HG02852 (cell line): ENCODE data around the gene TMEM123.

Experiments
- ATAC-seq: cut with Tn5 transposase; IDR thresholded peaks from one replicate; pipeline ENCODE4 v1.9.1; 2021; ENCODE audit warnings: mild to moderate bottlenecking, moderate library complexity; ENCODE audit not compliant: unreplicated experiment

TMEM123 gene

GRCh38 chr11:102428696-102429095, 23.9 kb downstream of the TMEM123 start:
- no peak for ATAC-seq

GRCh38 chr11:102427068-102427467, 25.5 kb downstream of the TMEM123 start:
- no peak for ATAC-seq

GRCh38 chr11:102426570-102426969, 26.0 kb downstream of the TMEM123 start:
- no peak for ATAC-seq

GRCh38 chr11:102426000-102426399, 26.6 kb downstream of the TMEM123 start:
- ATAC-seq = no peak

GRCh38 chr11:102423936-102424335, 28.6 kb downstream of the TMEM123 start:
- ATAC-seq = no peak

GRCh38 chr11:102422817-102423712, 29.5 kb downstream of the TMEM123 start:
- no peak for ATAC-seq

GRCh38 chr11:102421261-102421660, 31.3 kb downstream of the TMEM123 start:
- no peak for ATAC-seq

GRCh38 chr11:102420547-102420946, 32.0 kb downstream of the TMEM123 start:
- ATAC-seq = no peak

GRCh38 chr11:102419181-102419580, 33.4 kb downstream of the TMEM123 start:
- no peak for ATAC-seq

- peak; percentile 52 for ATAC-seq
Measured at GRCh38 chr11:102416976-102417375, 35.6 kb downstream of the TMEM123 start.

- ATAC-seq = no peak
Measured at GRCh38 chr11:102415304-102415916, 37.2 kb downstream of the TMEM123 start.

- ATAC-seq = no peak
Measured at GRCh38 chr11:102414559-102414958, 38.0 kb downstream of the TMEM123 start.

- ATAC-seq = no peak
Measured at GRCh38 chr11:102413497-102413896, 39.1 kb downstream of the TMEM123 start.

GRCh38 chr11:102411142-102411541, 41.4 kb downstream of the TMEM123 start:
- ATAC-seq = no peak

- no peak for ATAC-seq
Measured at GRCh38 chr11:102410382-102410784, 42.2 kb downstream of the TMEM123 start.

- no peak for ATAC-seq
Measured at GRCh38 chr11:102408339-102408738, 44.2 kb downstream of the TMEM123 start.

GRCh38 chr11:102407901-102408300, 44.7 kb downstream of the TMEM123 start:
- ATAC-seq = no peak

- ATAC-seq = no peak
Measured at GRCh38 chr11:102406099-102406498, 46.5 kb downstream of the TMEM123 start.

- ATAC-seq = no peak
Measured at GRCh38 chr11:102405501-102405900, 47.1 kb downstream of the TMEM123 start.

GRCh38 chr11:102402548-102402947, 50.0 kb downstream of the TMEM123 start:
- ATAC-seq = no peak

- ATAC-seq = no peak
Measured at GRCh38 chr11:102401905-102402304, 50.7 kb downstream of the TMEM123 start.

GRCh38 chr11:102400603-102401002, 52.0 kb downstream of the TMEM123 start:
- no peak for ATAC-seq
